T-helper 2 cell treated with Interferon-gamma antibody and Interleukin-4, amounts not matched to agents 5 μg/mL and 100 μg/mL, for 36 hours (primary cell): ENCODE data around the gene TRPC4.

Source experiments
- DNase-seq: peaks from one replicate; pipeline ENCODE4 v3.0.0; 2021; ENCODE audit warnings: low spot score
- H3K27ac Mint-ChIP-seq: one replicate; pipeline ENCODE4 v1.8.0; 2021; ENCODE audit warnings: mild to moderate bottlenecking, mixed read lengths
- H3K27me3 Mint-ChIP-seq: one replicate; pipeline ENCODE4 v1.8.0; 2021; ENCODE audit warnings: low read depth, mixed read lengths
- H3K36me3 Mint-ChIP-seq: one replicate; pipeline ENCODE4 v1.8.0; 2021; ENCODE audit warnings: low read depth, mixed read lengths
- H3K4me1 Mint-ChIP-seq: one replicate; pipeline ENCODE4 v1.8.0; 2021; ENCODE audit warnings: low read depth, mixed read lengths
- H3K4me3 Mint-ChIP-seq: one replicate; pipeline ENCODE4 v1.8.0; 2022; ENCODE audit warnings: mild to moderate bottlenecking, moderate library complexity, mixed read lengths
- H3K9me3 Mint-ChIP-seq: one replicate; pipeline ENCODE4 v1.8.0; 2021; ENCODE audit warnings: mixed read lengths

TRPC4 gene

DNA sequence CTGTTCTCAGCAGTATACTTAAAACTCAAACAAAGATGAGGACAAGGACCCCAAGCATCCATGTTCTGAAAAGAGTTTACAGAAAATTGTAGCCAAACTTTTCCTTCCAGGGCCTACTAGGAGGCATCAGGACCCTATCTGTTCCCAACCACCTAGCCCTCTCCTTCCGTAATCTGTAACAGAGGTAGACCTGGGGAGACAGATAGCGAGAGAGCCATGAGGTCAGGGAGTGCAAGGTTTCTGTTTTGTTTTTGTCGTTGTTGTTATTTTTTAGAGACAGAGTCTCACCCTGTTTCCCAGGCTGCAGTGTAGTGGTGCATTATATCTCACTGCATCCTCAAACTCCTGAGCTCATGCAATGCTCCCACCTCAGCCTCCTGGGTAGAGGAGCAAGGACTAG lies 187.1 kb downstream of the TRPC4 start:
- H3K36me3 Mint-ChIP-seq, result no peaks in the 10 kb centered on the region
- no peak overlapping the region for H3K4me3 Mint-ChIP-seq
- H3K4me1 Mint-ChIP-seq, result no peaks in the 10 kb centered on the region
- H3K27ac Mint-ChIP-seq, result no peak overlapping the region
- no peak for DNase-seq
- H3K9me3 Mint-ChIP-seq, result no peaks in the 10 kb centered on the region
- no peaks in the 10 kb centered on the region for H3K27me3 Mint-ChIP-seq

DNA sequence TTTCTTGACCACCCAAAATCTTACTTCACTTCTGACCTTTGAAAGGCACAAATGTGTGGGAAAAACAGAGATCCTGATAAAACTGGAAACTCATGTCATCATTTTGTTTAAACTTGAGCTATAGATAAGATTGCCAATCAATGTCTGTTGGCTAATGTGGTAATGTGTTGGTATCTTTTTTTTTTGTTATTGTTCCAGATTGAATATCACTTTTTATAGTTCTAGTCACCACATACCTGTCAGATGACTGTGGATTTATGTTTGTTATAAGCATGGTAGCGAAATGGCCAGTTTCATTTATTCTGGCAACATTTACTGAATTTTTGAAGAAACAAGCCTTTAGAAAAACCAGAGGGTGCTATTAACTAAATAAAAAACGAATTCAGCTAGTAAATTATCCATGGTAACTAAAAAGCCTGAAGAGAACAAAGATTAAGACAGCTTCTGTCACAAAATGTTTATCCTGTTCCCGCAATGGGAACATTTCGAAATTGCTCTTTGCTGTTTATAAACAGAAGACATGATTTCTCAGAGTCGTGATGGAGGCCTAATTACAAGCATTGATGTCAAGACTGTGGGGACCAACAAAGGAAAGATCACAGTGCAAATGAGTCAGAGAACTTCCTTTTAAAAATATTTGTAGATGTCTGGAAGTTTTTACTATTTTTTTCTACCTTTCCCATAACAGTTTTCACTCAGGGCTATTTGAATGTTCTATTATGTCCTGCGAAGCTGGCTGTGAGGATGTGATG lies 188.1 kb downstream of the TRPC4 start:
- H3K9me3 Mint-ChIP-seq, result no peaks in the 10 kb centered on the region
- no peak overlapping the region for H3K4me3 Mint-ChIP-seq
- DNase-seq, result no peak
- H3K27ac Mint-ChIP-seq, result no peak overlapping the region
- no peaks in the 10 kb centered on the region for H3K27me3 Mint-ChIP-seq
- no peaks in the 10 kb centered on the region for H3K4me1 Mint-ChIP-seq
- H3K36me3 Mint-ChIP-seq, result no peaks in the 10 kb centered on the region

DNA sequence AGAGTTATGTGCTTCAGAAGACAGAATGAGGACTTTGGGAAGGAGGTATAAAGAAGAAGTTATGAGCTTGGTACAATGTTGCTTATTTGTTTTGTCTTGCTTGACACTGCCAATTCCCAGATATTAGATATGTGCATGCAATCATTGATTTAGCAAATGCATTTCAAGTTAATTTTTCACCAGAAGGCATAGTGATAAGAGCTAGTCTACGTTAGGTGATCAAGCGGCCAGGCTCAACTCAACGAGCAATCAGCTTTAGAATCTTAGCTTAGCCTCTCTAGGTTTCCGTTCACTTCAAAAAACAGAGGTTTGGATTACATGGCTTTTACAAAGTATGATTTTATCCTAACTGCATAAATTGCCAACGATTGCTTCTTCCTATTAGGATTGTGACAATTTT lies 189.4 kb downstream of the TRPC4 start:
- no peaks in the 10 kb centered on the region for H3K9me3 Mint-ChIP-seq
- H3K27ac Mint-ChIP-seq, result no peak overlapping the region
- no peaks in the 10 kb centered on the region for H3K27me3 Mint-ChIP-seq
- DNase-seq, result no peak
- no peak overlapping the region for H3K4me3 Mint-ChIP-seq
- H3K4me1 Mint-ChIP-seq, result no peaks in the 10 kb centered on the region
- H3K36me3 Mint-ChIP-seq, result no peaks in the 10 kb centered on the region

DNA sequence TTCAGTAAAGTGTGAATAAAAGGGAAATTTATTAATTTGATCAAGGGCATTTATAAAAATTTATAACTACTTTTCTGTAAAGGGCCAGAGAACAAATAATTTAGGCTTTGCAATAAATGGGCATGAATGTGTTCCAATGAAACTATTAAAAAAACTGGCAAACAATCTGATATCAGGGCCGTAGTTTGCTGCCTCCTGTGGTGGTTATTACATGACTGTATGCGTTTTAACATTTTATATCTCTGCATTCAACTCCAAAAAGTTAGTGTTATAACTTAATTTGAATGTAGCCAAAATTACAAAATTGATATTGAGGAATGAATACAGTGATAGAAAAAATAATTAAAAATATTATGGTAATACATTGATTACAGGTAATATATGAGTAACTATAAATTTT lies 190.5 kb downstream of the TRPC4 start:
- no peaks in the 10 kb centered on the region for H3K9me3 Mint-ChIP-seq
- no peak for DNase-seq
- no peaks in the 10 kb centered on the region for H3K27me3 Mint-ChIP-seq
- no peak overlapping the region for H3K4me3 Mint-ChIP-seq
- H3K36me3 Mint-ChIP-seq, result no peaks in the 10 kb centered on the region
- no peaks in the 10 kb centered on the region for H3K4me1 Mint-ChIP-seq
- no peak overlapping the region for H3K27ac Mint-ChIP-seq

DNA sequence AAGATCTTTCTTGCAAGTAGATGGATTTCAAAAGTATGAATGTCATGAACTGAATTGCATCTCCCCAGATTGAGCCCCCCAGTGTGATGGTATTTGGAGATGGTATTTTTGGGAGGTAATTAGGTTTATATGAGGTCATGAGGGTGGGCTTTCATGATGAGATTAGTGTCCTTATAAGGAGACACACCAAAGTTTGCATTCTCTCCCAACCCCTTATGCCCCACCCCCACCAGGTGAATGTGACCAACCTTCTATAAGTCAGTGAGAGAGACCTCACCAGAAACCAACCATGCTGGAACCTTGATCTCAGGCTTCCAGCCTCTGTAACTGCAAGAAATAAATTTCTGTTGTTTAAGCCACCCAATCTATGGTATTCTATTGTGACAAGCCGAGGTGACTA lies 199.7 kb downstream of the TRPC4 start:
- no peaks in the 10 kb centered on the region for H3K36me3 Mint-ChIP-seq
- H3K27me3 Mint-ChIP-seq, result no peaks in the 10 kb centered on the region
- no peaks in the 10 kb centered on the region for H3K4me1 Mint-ChIP-seq
- no peak for DNase-seq
- H3K4me3 Mint-ChIP-seq, result no peak overlapping the region
- peaks cover 9% of the 10 kb centered on the region for H3K9me3 Mint-ChIP-seq
- no peak overlapping the region for H3K27ac Mint-ChIP-seq

DNA sequence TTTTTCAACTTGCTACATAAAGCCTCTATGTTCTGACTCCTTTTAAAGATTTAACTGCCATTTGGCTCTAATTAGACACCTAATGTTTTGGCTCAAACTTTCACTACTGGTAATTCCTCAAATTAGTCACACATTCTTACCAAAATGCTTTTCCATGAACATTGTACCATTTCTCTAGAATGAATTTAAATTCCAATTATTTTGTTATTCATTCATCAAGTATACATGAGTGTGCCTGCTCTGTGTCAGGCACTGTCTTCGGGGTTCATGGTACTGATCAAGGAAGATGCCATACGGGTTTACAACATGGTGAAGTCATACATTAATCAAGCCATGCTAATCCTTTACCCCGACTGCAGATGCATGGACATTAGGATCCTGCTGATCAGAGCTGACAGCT lies 201.9 kb downstream of the TRPC4 start:
- Mint-ChIP-seq H3K36me3 (no peaks in the 10 kb centered on the region), H3K4me1 (no peaks in the 10 kb centered on the region), H3K9me3 (peaks cover 9% of the 10 kb centered on the region), H3K27ac (no peak overlapping the region), H3K27me3 (no peaks in the 10 kb centered on the region), H3K4me3 (no peak overlapping the region)
- DNase-seq, result no peak

DNA sequence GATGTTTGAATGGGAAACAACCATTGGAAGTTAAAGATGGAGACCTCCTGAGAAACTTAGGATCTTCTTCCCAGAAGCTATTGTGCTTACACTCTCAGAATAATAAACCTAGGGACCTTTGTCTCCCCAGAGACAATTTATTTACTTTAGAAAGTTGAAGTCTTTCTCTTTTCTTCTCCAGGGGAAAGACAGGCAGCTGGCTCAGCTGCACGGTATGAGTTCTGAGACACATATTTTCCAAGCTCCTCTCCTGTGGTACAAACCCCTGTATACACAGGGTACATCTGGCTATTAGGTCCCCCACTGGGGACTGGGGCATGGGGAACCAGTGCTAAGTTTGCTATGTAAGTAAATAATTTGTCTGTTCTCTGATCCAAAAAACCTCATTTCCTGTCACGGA lies 203.5 kb downstream of the TRPC4 start:
- no peaks in the 10 kb centered on the region for H3K27me3 Mint-ChIP-seq
- H3K4me1 Mint-ChIP-seq, result no peaks in the 10 kb centered on the region
- no peak for DNase-seq
- peaks cover 7% of the 10 kb centered on the region for H3K9me3 Mint-ChIP-seq
- H3K27ac Mint-ChIP-seq, result no peak overlapping the region
- H3K4me3 Mint-ChIP-seq, result no peak overlapping the region
- no peaks in the 10 kb centered on the region for H3K36me3 Mint-ChIP-seq

DNA sequence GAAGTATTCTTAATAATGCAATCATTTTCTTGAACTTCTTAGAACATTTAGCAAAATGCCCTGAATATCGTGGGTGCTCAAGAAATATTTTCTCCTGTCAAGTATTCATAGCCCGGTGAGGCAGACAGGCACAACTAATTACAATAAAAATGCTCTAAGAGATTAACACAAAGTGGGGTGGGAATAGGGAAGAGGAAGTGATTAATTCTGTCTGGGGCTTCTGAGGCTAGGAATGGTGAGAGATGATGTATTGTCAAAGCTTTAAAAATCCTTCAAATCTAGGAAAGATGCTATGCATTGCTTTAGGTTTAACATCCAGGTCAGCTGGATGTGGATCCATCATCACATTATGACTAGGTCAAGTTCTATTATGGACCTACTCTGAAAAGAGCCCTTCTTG lies 204.2 kb downstream of the TRPC4 start:
- Mint-ChIP-seq H3K4me1 (no peaks in the 10 kb centered on the region), H3K4me3 (no peak overlapping the region), H3K27me3 (no peaks in the 10 kb centered on the region), H3K9me3 (peaks cover 7% of the 10 kb centered on the region), H3K27ac (no peak overlapping the region), H3K36me3 (no peaks in the 10 kb centered on the region)
- no peak for DNase-seq

DNA sequence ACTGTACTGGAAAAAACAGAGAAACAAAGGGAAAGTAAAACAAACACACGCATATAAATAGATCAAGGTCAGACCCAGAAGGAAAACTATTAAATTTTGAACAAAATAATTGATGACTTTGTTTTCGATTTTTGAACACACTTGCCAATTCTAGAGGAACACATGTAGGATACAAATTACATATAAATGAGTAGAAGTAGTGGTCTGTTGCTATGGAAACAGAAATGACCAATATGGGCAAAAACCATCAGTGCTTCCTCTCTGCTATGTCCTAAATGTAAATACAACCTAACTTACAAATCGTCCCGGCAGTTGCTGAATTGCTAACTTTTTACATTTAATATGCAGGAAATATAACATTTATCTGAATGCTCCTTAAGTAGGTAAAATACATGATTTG lies 205.8 kb downstream of the TRPC4 start:
- Mint-ChIP-seq H3K4me1 (no peaks in the 10 kb centered on the region), H3K9me3 (peaks cover 7% of the 10 kb centered on the region), H3K27ac (no peak overlapping the region), H3K4me3 (no peak overlapping the region), H3K27me3 (no peaks in the 10 kb centered on the region), H3K36me3 (no peaks in the 10 kb centered on the region)
- no peak for DNase-seq

DNA sequence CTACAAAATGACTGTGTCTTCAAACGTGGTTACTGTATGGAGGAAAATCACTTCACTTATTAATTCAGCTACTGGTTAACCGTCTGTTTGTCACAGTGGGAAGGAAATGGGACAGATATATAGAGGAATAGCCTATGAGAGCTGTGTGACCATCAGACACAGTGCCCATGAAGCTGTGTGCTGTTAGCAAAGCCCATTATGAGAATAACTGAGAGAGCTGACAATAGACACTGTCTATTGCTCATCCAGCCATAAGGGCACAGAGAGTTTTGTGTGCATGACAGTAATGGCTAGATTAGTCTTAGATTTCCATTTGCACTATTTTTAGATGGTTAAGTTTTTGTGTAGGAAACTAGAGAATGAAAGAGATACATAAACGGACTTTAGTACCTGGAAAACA lies 206.9 kb downstream of the TRPC4 start:
- no peak for DNase-seq
- H3K36me3 Mint-ChIP-seq, result no peaks in the 10 kb centered on the region
- H3K4me1 Mint-ChIP-seq, result no peaks in the 10 kb centered on the region
- peaks cover 7% of the 10 kb centered on the region for H3K9me3 Mint-ChIP-seq
- H3K27me3 Mint-ChIP-seq, result no peaks in the 10 kb centered on the region
- no peak overlapping the region for H3K27ac Mint-ChIP-seq
- H3K4me3 Mint-ChIP-seq, result no peak overlapping the region

DNA sequence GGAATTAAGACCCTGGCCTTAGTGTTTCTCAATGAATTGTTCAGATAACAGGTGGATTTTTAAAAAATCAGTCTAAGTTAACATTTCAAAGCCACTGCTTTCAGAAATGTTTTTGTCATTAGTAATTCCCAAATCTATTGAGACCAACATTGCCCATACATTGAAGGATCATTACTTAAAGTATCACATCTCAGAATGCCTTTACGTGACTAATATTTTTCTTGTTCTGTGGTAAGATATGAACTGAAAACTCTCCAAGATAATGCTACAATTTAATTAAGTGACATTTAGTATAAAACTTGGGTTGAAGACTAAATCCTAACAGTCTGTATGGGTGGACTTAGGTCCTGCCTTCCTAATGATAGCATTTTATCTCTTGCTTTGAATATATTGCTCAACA lies 211.6 kb downstream of the TRPC4 start:
- Mint-ChIP-seq H3K27me3 (no peaks in the 10 kb centered on the region), H3K36me3 (no peaks in the 10 kb centered on the region), H3K27ac (no peak overlapping the region), H3K4me3 (no peak overlapping the region), H3K4me1 (no peaks in the 10 kb centered on the region), H3K9me3 (peaks cover 4% of the 10 kb centered on the region)
- DNase-seq, result no peak

DNA sequence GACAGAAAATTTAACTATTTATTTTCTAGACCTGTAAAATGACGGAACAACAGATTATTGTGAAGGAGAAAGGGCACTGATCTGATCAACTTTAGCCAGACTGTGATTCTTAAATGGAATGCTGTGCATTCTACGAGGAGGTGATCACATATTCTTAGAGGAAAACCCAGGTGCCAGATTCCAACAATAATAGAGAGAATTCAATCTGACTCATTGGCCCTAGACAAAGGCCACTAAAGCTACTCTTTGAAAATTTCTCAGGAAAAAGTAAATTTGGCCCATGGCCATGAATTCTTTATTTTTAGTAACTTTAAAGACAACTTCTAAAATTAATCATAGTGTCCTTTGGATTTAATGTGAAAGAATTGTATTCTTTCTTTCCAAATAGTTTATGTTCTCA lies 212.4 kb downstream of the TRPC4 start:
- peaks cover 4% of the 10 kb centered on the region for H3K9me3 Mint-ChIP-seq
- no peaks in the 10 kb centered on the region for H3K4me1 Mint-ChIP-seq
- no peaks in the 10 kb centered on the region for H3K27me3 Mint-ChIP-seq
- no peak overlapping the region for H3K27ac Mint-ChIP-seq
- no peaks in the 10 kb centered on the region for H3K36me3 Mint-ChIP-seq
- no peak overlapping the region for H3K4me3 Mint-ChIP-seq
- DNase-seq, result no peak

DNA sequence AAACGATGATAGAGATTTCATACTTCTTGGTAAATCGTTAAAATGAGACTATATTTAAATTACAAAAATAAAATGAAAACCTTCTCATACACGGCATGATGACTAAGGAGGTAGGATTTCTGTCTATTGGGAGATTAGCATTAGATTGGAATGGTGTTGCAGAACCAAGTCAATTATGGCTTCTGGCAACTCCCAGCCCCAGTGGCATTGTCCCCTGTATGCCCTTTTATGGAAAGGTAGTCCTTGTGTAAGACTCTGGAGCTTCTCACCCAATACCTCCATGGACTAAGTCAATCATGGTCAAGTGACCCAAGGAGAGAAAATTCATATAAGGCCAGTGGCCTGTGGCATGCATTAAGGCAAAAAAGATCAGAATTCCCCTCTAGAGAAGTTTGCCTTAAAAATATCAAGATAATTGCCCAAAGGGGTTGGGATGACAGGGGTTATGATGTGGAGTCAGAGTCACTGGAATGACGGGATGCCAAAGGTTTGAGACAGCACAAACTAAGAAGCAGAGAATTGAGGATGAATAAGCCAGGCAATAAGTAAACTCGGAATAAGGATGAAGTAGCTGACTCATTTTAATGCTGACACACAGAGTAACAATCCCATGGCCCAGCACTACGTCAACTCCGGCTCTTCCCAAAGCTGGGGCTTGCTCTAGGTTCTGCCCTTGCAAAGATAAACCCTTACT lies 213.2 kb downstream of the TRPC4 start:
- no peak for DNase-seq
- Mint-ChIP-seq H3K27me3 (no peaks in the 10 kb centered on the region), H3K9me3 (peaks cover 4% of the 10 kb centered on the region), H3K4me3 (no peak overlapping the region), H3K27ac (no peak overlapping the region), H3K36me3 (no peaks in the 10 kb centered on the region), H3K4me1 (no peaks in the 10 kb centered on the region)

DNA sequence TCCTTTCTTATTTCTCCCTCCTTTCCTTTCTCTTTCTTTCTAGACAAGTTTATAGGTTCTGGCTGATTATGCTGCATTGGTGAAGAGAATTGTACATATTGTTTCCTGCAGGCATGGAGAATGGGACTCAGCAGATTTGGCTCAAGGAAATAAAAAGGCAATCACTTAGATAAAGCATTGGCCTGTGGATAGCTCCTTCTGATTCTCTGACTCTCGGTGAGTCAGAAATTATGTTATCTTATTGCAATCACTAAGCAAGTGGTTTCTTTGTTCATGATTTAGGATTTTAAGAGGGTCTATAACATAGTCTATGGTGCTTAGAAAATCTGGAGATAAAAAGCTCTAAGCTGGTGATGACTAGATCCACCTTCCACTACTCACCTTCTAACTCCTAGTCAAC lies 217.0 kb downstream of the TRPC4 start:
- H3K27ac Mint-ChIP-seq, result no peak overlapping the region
- no peak overlapping the region for H3K4me3 Mint-ChIP-seq
- H3K27me3 Mint-ChIP-seq, result no peaks in the 10 kb centered on the region
- no peaks in the 10 kb centered on the region for H3K4me1 Mint-ChIP-seq
- H3K9me3 Mint-ChIP-seq, result peaks cover 4% of the 10 kb centered on the region
- no peak for DNase-seq
- no peaks in the 10 kb centered on the region for H3K36me3 Mint-ChIP-seq

DNA sequence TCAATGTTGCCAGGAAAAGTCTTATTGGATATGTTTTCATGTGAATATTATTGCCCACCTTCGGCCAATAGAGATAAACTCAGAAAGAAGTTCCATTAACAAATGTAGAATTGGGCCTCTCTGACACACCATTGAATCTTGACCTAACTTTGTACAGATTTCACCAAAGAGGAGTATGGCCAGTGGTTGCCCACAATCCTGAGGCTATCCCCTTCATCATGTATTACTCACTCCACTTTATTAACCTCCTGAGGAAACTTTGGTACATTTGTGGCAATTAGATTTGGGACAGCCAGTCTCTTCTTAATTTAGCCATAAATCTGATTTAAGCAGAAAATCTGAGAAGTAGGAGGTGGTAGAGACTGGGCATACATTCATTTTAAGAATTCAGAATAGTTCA lies 217.7 kb downstream of the TRPC4 start:
- Mint-ChIP-seq H3K36me3 (no peaks in the 10 kb centered on the region), H3K9me3 (peaks cover 4% of the 10 kb centered on the region), H3K27me3 (no peaks in the 10 kb centered on the region), H3K27ac (no peak overlapping the region), H3K4me3 (no peak overlapping the region), H3K4me1 (no peaks in the 10 kb centered on the region)
- DNase-seq, result no peak
